ENCODE measurements around the gene CITED1. TPM values are rescaled to one million over a fixed set of nuclear protein-coding genes. Genes with fewer than 3 reads are reported as not detected.

CITED1 gene
- total RNA-seq, 6 experiments from 2014 or later: not detected

- H3K27me3 ChIP-seq: peaks cover 3 to 5% of the 10 kb centered on the region in 2 donors
- intact Hi-C loops (cut with DNase I): no loop called here
- no peak for ATAC-seq
Measured at GRCh38 chrX:72299891-72300630, 5.7 kb downstream of the CITED1 start.

GRCh38 chrX:72297953-72298730 is 7.6 kb downstream of the CITED1 start:
- 33% methylated on average over 3 of the region's 4 CpGs for WGBS (ENCODE audit: insufficient coverage, low coverage, low lambda C conversion rate, missing lambda C conversion rate)
- intact Hi-C loops (cut with DNase I): no loop called here
- Histone ChIP-seq H3K27ac (no peak overlapping the region), H3K27me3 (peaks cover 0 to 5% of the 10 kb centered on the region in 2 donors), H3K4me3 (no peak overlapping the region), H3K4me1 (no peaks in the 10 kb centered on the region), H3K36me3 (no peaks in the 10 kb centered on the region), H3K9me3 (no peaks in the 10 kb centered on the region)
- ATAC-seq: peak; percentile 67 to 81 (median 75)
- TF ChIP-seq POLR2A (IDR thresholded peaks at IDR 0.05) (no peak), CTCF (IDR thresholded peaks at IDR 0.05) (peak; percentile 23 to 43 (median 35))
- DNase-seq: no peak

More at GRCh38 chrX:72299891-72300630, 5.7 kb downstream of the CITED1 start:
- no peaks in the 10 kb centered on the region for H3K36me3 ChIP-seq
- no peak for DNase-seq
- H3K9me3 ChIP-seq: no peaks in the 10 kb centered on the region
- no peak for TF ChIP-seq POLR2A (IDR thresholded peaks at IDR 0.05)
- TF ChIP-seq CTCF (IDR thresholded peaks at IDR 0.05): no peak
- no peak overlapping the region for H3K27ac ChIP-seq
- H3K4me1 ChIP-seq: no peaks in the 10 kb centered on the region
- H3K4me3 ChIP-seq: no peak overlapping the region
- WGBS (ENCODE audit: insufficient coverage, low coverage, low lambda C conversion rate, missing lambda C conversion rate): 58% methylated on average over 4 of the region's 4 CpGs

- no peak for ATAC-seq
- TF ChIP-seq CTCF (IDR thresholded peaks at IDR 0.05) (no peak), POLR2A (IDR thresholded peaks at IDR 0.05) (no peak)
- Histone ChIP-seq H3K27me3 (peaks cover 0 to 5% of the 10 kb centered on the region in 2 donors), H3K4me3 (no peak overlapping the region), H3K27ac (no peak overlapping the region), H3K4me1 (no peaks in the 10 kb centered on the region), H3K9me3 (no peaks in the 10 kb centered on the region), H3K36me3 (no peaks in the 10 kb centered on the region)
- DNase-seq: no peak
- WGBS (ENCODE audit: insufficient coverage, low coverage, low lambda C conversion rate, missing lambda C conversion rate): 67% methylated on average over 1 of the region's 1 CpG
- intact Hi-C loops (cut with DNase I): no loop called here
Measured at GRCh38 chrX:72296991-72297390, 8.7 kb downstream of the CITED1 start.

- no peak overlapping the region for H3K27ac ChIP-seq
- H3K27me3 ChIP-seq: peaks cover 0 to 7% of the 10 kb centered on the region in 2 donors
- ATAC-seq (no peak), DNase-seq (no peak)
- H3K36me3 ChIP-seq: no peaks in the 10 kb centered on the region
- no peaks in the 10 kb centered on the region for H3K9me3 ChIP-seq
- WGBS (ENCODE audit: insufficient coverage, low coverage, low lambda C conversion rate, missing lambda C conversion rate): 56% methylated on average over 5 of the region's 5 CpGs
- no peaks in the 10 kb centered on the region for H3K4me1 ChIP-seq
- no peak overlapping the region for H3K4me3 ChIP-seq
- intact Hi-C loops (cut with DNase I): no loop called here
- TF ChIP-seq CTCF (IDR thresholded peaks at IDR 0.05): no peak
- TF ChIP-seq POLR2A (IDR thresholded peaks at IDR 0.05): no peak
Measured at GRCh38 chrX:72295745-72296144, 10.0 kb downstream of the CITED1 start.
